Neural progenitor cell (in vitro differentiated cells): ENCODE results near the gene PDLIM5. TPM values are rescaled to one million over a fixed set of nuclear protein-coding genes. Genes with fewer than 3 reads are reported as not detected.

Source experiments
- DNase-seq: peaks from one replicate; pipeline ENCODE4 v3.0.0-alpha.2; 2016; ENCODE audit warnings: low spot score
- H2AFZ ChIP-seq: fragments of 200-600 bp; sonication (generic); replicated peaks from 2 replicates; pipeline ENCODE4 v1.6.1; 2016; ENCODE audit warnings: antibody characterized with exemption
- H3F3A ChIP-seq: fragments of 200-600 bp; sonication (generic); 2 replicates; pipeline ENCODE4 v1.6.1; 2016; ENCODE audit warnings: antibody characterized with exemption, low read depth
- H3K27ac ChIP-seq: fragments of 200-600 bp; sonication (generic); 2 replicates; pipeline ENCODE4 v1.5.1; 2016; ENCODE audit warnings: mild to moderate bottlenecking
- H3K27me3 ChIP-seq: fragments of 200-600 bp; sonication (generic); 2 replicates; pipeline ENCODE4 v1.6.1; 2016; ENCODE audit warnings: mild to moderate bottlenecking, moderate library complexity
- H3K36me3 ChIP-seq: fragments of 200-600 bp; sonication (generic); 2 replicates; pipeline ENCODE4 v1.5.1; 2016
- H3K4me1 ChIP-seq: fragments of 200-600 bp; sonication (generic); 2 replicates; pipeline ENCODE4 v1.6.1; 2016; ENCODE audit warnings: mixed run types
- H3K4me2 ChIP-seq: fragments of 200-600 bp; sonication (generic); 2 replicates; pipeline ENCODE4 v1.6.1; 2016
- H3K4me3 ChIP-seq: fragments of 200-600 bp; sonication (generic); 2 replicates; pipeline ENCODE4 v1.5.1; 2016
- H3K79me2 ChIP-seq: fragments of 200-600 bp; sonication (generic); 2 replicates; pipeline ENCODE4 v1.6.1; 2016; ENCODE audit warnings: low read depth
- H3K9ac ChIP-seq: fragments of 200-600 bp; sonication (generic); 2 replicates; pipeline ENCODE4 v1.6.1; 2016
- H3K9me3 ChIP-seq: fragments of 200-600 bp; sonication (generic); 2 replicates; pipeline ENCODE4 v1.5.1; 2016; ENCODE audit warnings: low read depth
- H4K20me1 ChIP-seq: fragments of 200-600 bp; sonication (generic); 2 replicates; pipeline ENCODE4 v1.6.1; 2016; ENCODE audit warnings: low read depth
- H3K27ac Mint-ChIP-seq: 3 replicates; pipeline ENCODE4 v1.8.0; 2021; ENCODE audit warnings: mixed read lengths
- H3K27me3 Mint-ChIP-seq: 2 replicates; pipeline ENCODE4 v1.8.0; 2022; ENCODE audit warnings: low read depth, mild to moderate bottlenecking, inconsistent platforms, moderate library complexity, mixed read lengths; ENCODE audit not compliant: insufficient read depth
- H3K36me3 Mint-ChIP-seq: 3 replicates; pipeline ENCODE4 v1.8.0; 2021; ENCODE audit warnings: mixed read lengths
- H3K4me1 Mint-ChIP-seq: 3 replicates; pipeline ENCODE4 v1.8.0; 2021; ENCODE audit warnings: mixed read lengths
- H3K4me3 Mint-ChIP-seq: 3 replicates; pipeline ENCODE4 v1.8.0; 2021; ENCODE audit warnings: mild to moderate bottlenecking, moderate library complexity, mixed read lengths
- H3K9me3 Mint-ChIP-seq: 3 replicates; pipeline ENCODE4 v1.8.0; 2020; ENCODE audit warnings: mixed read lengths
- CTCF ChIP-seq: fragments of 200-600 bp; sonication (generic); IDR thresholded peaks from 2 replicates; pipeline ENCODE4 v1.5.1; 2017; ENCODE audit warnings: antibody characterized with exemption, mild to moderate bottlenecking
- EZH2 ChIP-seq: fragments of 200-600 bp; sonication (generic); IDR thresholded peaks from 2 replicates; pipeline ENCODE4 v1.6.1; 2017; ENCODE audit warnings: antibody characterized with exemption, mild to moderate bottlenecking, moderate library complexity
- EZH2phosphoT487 ChIP-seq: fragments of 200-600 bp; sonication (generic); IDR thresholded peaks from 2 replicates; pipeline ENCODE4 v1.6.1; 2017; ENCODE audit warnings: antibody characterized with exemption
- total RNA-seq: library from RNA; depleted of rRNA; stranded (reverse); fragments of >200 nt; gene quantifications from 2 replicates; pipeline ENCODE4 v1.2.3, GENCODE V29; 2015; ENCODE audit warnings: low replicate concordance

Gene PDLIM5
- total RNA-seq, 1 donor from 2014 or later = 68.4 TPM

GRCh38 chr4:94540476-94540875, 88.7 kb downstream of the PDLIM5 start:
- Histone ChIP-seq H3K36me3 (no peaks in the 10 kb centered on the region), H4K20me1 (peaks cover 7% of the 10 kb centered on the region), H3K79me2 (peaks cover 15% of the 10 kb centered on the region), H3K9ac (no peak overlapping the region), H2AFZ (no peak overlapping the region), H3K9me3 (no peaks in the 10 kb centered on the region), H3K27me3 (no peaks in the 10 kb centered on the region), H3F3A (peaks cover 1% of the 10 kb centered on the region), H3K4me3 (no peak overlapping the region), H3K4me1 (peaks cover 28% of the 10 kb centered on the region), H3K4me2 (no peak overlapping the region), H3K27ac (peak overlapping the region; percentile 43)
- Mint-ChIP-seq H3K36me3 (peaks cover 32% of the 10 kb centered on the region), H3K4me1 (peaks cover 32% of the 10 kb centered on the region), H3K4me3 (no peak overlapping the region), H3K27me3 (no peaks in the 10 kb centered on the region), H3K27ac (peak overlapping the region; percentile 32), H3K9me3 (peaks cover 2% of the 10 kb centered on the region)
- TF ChIP-seq EZH2 = no peak
- DNase-seq = no peak

GRCh38 chr4:94544811-94545210, 93.1 kb downstream of the PDLIM5 start:
- H3K9ac ChIP-seq = no peak overlapping the region

GRCh38 chr4:94545296-94545695, 93.6 kb downstream of the PDLIM5 start:
- no peaks in the 10 kb centered on the region for H4K20me1 ChIP-seq
- TF ChIP-seq CTCF = no peak
- no peak for TF ChIP-seq EZH2
- no peak for TF ChIP-seq EZH2phosphoT487
- Mint-ChIP-seq H3K36me3 (peaks cover 35% of the 10 kb centered on the region), H3K9me3 (peaks cover 5% of the 10 kb centered on the region), H3K27me3 (no peaks in the 10 kb centered on the region), H3K27ac (no peak overlapping the region), H3K4me1 (peaks cover 11% of the 10 kb centered on the region), H3K4me3 (no peak overlapping the region)
- no peak overlapping the region for H3K4me3 ChIP-seq
- no peak overlapping the region for H3K9ac ChIP-seq
- no peaks in the 10 kb centered on the region for H3K79me2 ChIP-seq
- no peak overlapping the region for H3K27ac ChIP-seq
- no peak overlapping the region for H2AFZ ChIP-seq
- peaks cover 15% of the 10 kb centered on the region for H3K4me1 ChIP-seq
- no peak overlapping the region for H3K4me2 ChIP-seq
- H3F3A ChIP-seq = no peaks in the 10 kb centered on the region
- no peaks in the 10 kb centered on the region for H3K36me3 ChIP-seq
- no peak for DNase-seq
- no peaks in the 10 kb centered on the region for H3K9me3 ChIP-seq
- H3K27me3 ChIP-seq = no peaks in the 10 kb centered on the region

More at GRCh38 chr4:94544811-94545210, 93.1 kb downstream of the PDLIM5 start:
- Histone ChIP-seq H3K4me1 (peaks cover 15% of the 10 kb centered on the region), H3K9me3 (no peaks in the 10 kb centered on the region), H3K79me2 (no peaks in the 10 kb centered on the region), H3K4me3 (no peak overlapping the region), H3F3A (no peaks in the 10 kb centered on the region), H2AFZ (no peak overlapping the region), H3K27me3 (no peaks in the 10 kb centered on the region), H4K20me1 (no peaks in the 10 kb centered on the region), H3K36me3 (no peaks in the 10 kb centered on the region), H3K27ac (no peak overlapping the region), H3K4me2 (no peak overlapping the region)
- Mint-ChIP-seq H3K9me3 (peaks cover 5% of the 10 kb centered on the region), H3K4me3 (no peak overlapping the region), H3K36me3 (peaks cover 36% of the 10 kb centered on the region), H3K27me3 (no peaks in the 10 kb centered on the region), H3K27ac (no peak overlapping the region), H3K4me1 (peaks cover 11% of the 10 kb centered on the region)
- DNase-seq = no peak
- TF ChIP-seq CTCF = no peak
- TF ChIP-seq EZH2 = no peak
- no peak for TF ChIP-seq EZH2phosphoT487

- H3K27me3 ChIP-seq = no peaks in the 10 kb centered on the region
- no peaks in the 10 kb centered on the region for H3K79me2 ChIP-seq
- Mint-ChIP-seq H3K4me3 (no peak overlapping the region), H3K4me1 (peaks cover 10% of the 10 kb centered on the region), H3K9me3 (peaks cover 5% of the 10 kb centered on the region), H3K36me3 (peaks cover 23% of the 10 kb centered on the region), H3K27me3 (no peaks in the 10 kb centered on the region), H3K27ac (no peak overlapping the region)
- no peaks in the 10 kb centered on the region for H3K36me3 ChIP-seq
- no peak for DNase-seq
- H4K20me1 ChIP-seq = no peaks in the 10 kb centered on the region
- no peak overlapping the region for H3K9ac ChIP-seq
- peaks cover 15% of the 10 kb centered on the region for H3K4me1 ChIP-seq
- no peaks in the 10 kb centered on the region for H3K9me3 ChIP-seq
- no peaks in the 10 kb centered on the region for H3F3A ChIP-seq
- H3K27ac ChIP-seq = no peak overlapping the region
- H3K4me3 ChIP-seq = no peak overlapping the region
- TF ChIP-seq EZH2phosphoT487 = no peak
- H3K4me2 ChIP-seq = no peak overlapping the region
- no peak overlapping the region for H2AFZ ChIP-seq
Measured at GRCh38 chr4:94546949-94547348, 95.2 kb downstream of the PDLIM5 start.
